Smooth muscle cell of the brain vasculature (primary cell): Measurements from ENCODE around the gene LMTK2.

ENCODE experiments used
- DNase-seq: peaks from one replicate; pipeline ENCODE4 v3.0.0-alpha.2; 2012; ENCODE audit warnings: low read depth, low spot score

Gene LMTK2

GRCh38 chr7:98203261-98203963, 96.8 kb downstream of the LMTK2 start:
- DNase-seq, result no peak

- DNase-seq, result no peak
Observed at GRCh38 chr7:98203964-98204605, 97.4 kb downstream of the LMTK2 start.

GRCh38 chr7:98204670-98205069, 98.0 kb downstream of the LMTK2 start:
- DNase-seq, result no peak

GRCh38 chr7:98205162-98205845, 98.6 kb downstream of the LMTK2 start:
- DNase-seq, result no peak

GRCh38 chr7:98206451-98207330, 100.0 kb downstream of the LMTK2 start:
- DNase-seq, result no peak

GRCh38 chr7:98209166-98209920, 102.7 kb downstream of the LMTK2 start:
- no peak for DNase-seq

GRCh38 chr7:98210513-98211220, 104.0 kb downstream of the LMTK2 start:
- no peak for DNase-seq

GRCh38 chr7:98211221-98211675, 104.6 kb downstream of the LMTK2 start, which contains the start of gene BHLHA15:
Gene BHLHA15 (plus strand): TSS chr7:98211439. CDS start chr7:98212310, 871 bp downstream.
- no peak for DNase-seq

- DNase-seq, result no peak
Observed at GRCh38 chr7:98211676-98212531, 105.2 kb downstream of the LMTK2 start.

GRCh38 chr7:98212532-98213041, 105.9 kb downstream of the LMTK2 start:
- no peak for DNase-seq

- no peak for DNase-seq
Observed at GRCh38 chr7:98213296-98213887, 106.7 kb downstream of the LMTK2 start.

GRCh38 chr7:98213888-98214810, 107.5 kb downstream of the LMTK2 start:
- DNase-seq, result no peak

GRCh38 chr7:98214811-98215321, 108.2 kb downstream of the LMTK2 start:
- DNase-seq, result no peak

- no peak for DNase-seq
Observed at GRCh38 chr7:98215561-98216495, 109.2 kb downstream of the LMTK2 start.

GRCh38 chr7:98216941-98217622, 110.4 kb downstream of the LMTK2 start:
- DNase-seq, result no peak
